Gastroesophageal sphincter (tissue), 4 donors: Measurements from ENCODE around the gene SUCLG2. TPM values are rescaled to one million over a fixed set of nuclear protein-coding genes. Genes with fewer than 3 reads are reported as not detected.

Source experiments
- ATAC-seq: fragments of 150-250 bp; one replicate; pipeline ENCODE4 v1.9.1; 2016; ENCODE audit warnings: mild to moderate bottlenecking, moderate library complexity
- H3K27ac ChIP-seq, 4 donors: fragments of 200-600 bp; sonication (generic) in 3 of 4; 1 replicate in 3 of 4; 2 replicates in 1 of 4; pipeline ENCODE4 v1.5.1; 2016 to 2019
- H3K27me3 ChIP-seq: fragments of 200-600 bp; sonication (generic); one replicate; pipeline ENCODE4 v1.5.1; 2019
- H3K36me3 ChIP-seq, 2 donors: fragments of 200-600 bp; sonication (generic); one replicate each; pipeline ENCODE4 v1.5.1; 2019; ENCODE audit warnings: control low read depth in 1 of 2
- H3K4me1 ChIP-seq, 3 donors: fragments of 200-600 bp; sonication (generic); 1 replicate in 2 of 3; 2 replicates in 1 of 3; pipeline ENCODE4 v1.5.1; 2016 to 2019; ENCODE audit warnings: control low read depth in 2 of 3
- H3K4me3 ChIP-seq, 2 donors: fragments of 200-600 bp; sonication (generic); one replicate each; pipeline ENCODE4 v1.5.1; 2019; ENCODE audit warnings: mild to moderate bottlenecking in 1 of 2, moderate library complexity in 1 of 2
- H3K9me3 ChIP-seq, 3 donors: fragments of 200-600 bp; sonication (generic); one replicate each; pipeline ENCODE4 v1.5.1; 2017 to 2019; ENCODE audit warnings: control low read depth in 2 of 3
- EP300 ChIP-seq: sonication (generic); formaldehyde crosslinking; IDR thresholded peaks from one replicate; pipeline ENCODE4 v1.6.1; 2017; ENCODE audit warnings: antibody characterized with exemption, mild to moderate bottlenecking
- POLR2A ChIP-seq, 2 donors: fragments of 450-650 bp; IDR thresholded peaks; one replicate each; pipeline ENCODE4 v1.6.1; 2017; ENCODE audit warnings: antibody characterized with exemption in 2 of 2, mild to moderate bottlenecking in 2 of 2, moderate library complexity in 1 of 2
- POLR2AphosphoS5 ChIP-seq: sonication (generic); formaldehyde crosslinking; IDR thresholded peaks from one replicate; pipeline ENCODE4 v1.6.1; 2017; ENCODE audit warnings: antibody characterized with exemption
- WGBS, 2 donors: methylation state at CpG; one replicate each; pipeline ENCODE4 v1.1.5; 2018; ENCODE audit warnings: low coverage in 1 of 2; 5-methylcytosine and 5-hydroxymethylcytosine counted together
- total RNA-seq, 4 donors: library from RNA; depleted of rRNA; stranded (reverse); fragments of >200 nt; gene quantifications; one replicate each; pipeline ENCODE4 v1.1.0, GENCODE V29; 2016
- TF ChIP-seq, protein P1 (sequence below), 4 experiments: fragments of 200-600 bp in 2 of 4; fragments of 450-650 bp in 2 of 4; sonication (generic) in 1 of 4; IDR thresholded peaks; one replicate each; pipeline ENCODE4 v1.5.1; 2017 to 2019; ENCODE audit warnings: antibody characterized with exemption in 4 of 4, mild to moderate bottlenecking in 2 of 4, moderate library complexity in 2 of 4

The SUCLG2 gene
- total RNA-seq, 4 donors from 2014 or later: 53.3 to 79.4 (median 69.8) TPM

DNA sequence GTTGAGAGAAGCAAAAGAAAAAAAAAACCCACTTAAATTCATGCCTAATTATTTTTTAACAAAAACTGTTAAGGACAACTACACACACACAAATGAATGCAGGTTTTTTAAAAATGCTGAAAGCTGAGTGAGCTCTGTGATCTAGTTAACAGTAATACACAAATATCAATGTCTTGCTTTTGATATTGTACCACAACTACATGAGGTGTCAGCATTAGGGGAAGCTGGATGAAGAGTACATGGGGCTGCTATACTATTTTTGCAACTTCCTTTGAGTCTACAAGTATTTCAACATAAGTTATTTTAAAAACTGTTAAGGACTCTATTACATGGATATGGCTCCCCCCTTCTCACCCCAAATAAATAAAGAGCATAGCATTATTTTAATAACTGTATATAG, 44.7 kb downstream of the SUCLG2 start:
- ATAC-seq: no peak
- Histone ChIP-seq H3K27ac (no peak overlapping the region), H3K27me3 (no peaks in the 10 kb centered on the region), H3K4me1 (no peaks in the 10 kb centered on the region), H3K4me3 (no peak overlapping the region), H3K36me3 (peaks cover 0 to 48% of the 10 kb centered on the region in 2 donors), H3K9me3 (no peaks in the 10 kb centered on the region)
- TF ChIP-seq, protein P1, sequence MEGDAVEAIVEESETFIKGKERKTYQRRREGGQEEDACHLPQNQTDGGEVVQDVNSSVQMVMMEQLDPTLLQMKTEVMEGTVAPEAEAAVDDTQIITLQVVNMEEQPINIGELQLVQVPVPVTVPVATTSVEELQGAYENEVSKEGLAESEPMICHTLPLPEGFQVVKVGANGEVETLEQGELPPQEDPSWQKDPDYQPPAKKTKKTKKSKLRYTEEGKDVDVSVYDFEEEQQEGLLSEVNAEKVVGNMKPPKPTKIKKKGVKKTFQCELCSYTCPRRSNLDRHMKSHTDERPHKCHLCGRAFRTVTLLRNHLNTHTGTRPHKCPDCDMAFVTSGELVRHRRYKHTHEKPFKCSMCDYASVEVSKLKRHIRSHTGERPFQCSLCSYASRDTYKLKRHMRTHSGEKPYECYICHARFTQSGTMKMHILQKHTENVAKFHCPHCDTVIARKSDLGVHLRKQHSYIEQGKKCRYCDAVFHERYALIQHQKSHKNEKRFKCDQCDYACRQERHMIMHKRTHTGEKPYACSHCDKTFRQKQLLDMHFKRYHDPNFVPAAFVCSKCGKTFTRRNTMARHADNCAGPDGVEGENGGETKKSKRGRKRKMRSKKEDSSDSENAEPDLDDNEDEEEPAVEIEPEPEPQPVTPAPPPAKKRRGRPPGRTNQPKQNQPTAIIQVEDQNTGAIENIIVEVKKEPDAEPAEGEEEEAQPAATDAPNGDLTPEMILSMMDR (IDR thresholded peaks at IDR 0.05): no peak
- no peak for TF ChIP-seq POLR2A (IDR thresholded peaks at IDR 0.05)
- TF ChIP-seq POLR2AphosphoS5: no peak
- no peak for TF ChIP-seq EP300

DNA sequence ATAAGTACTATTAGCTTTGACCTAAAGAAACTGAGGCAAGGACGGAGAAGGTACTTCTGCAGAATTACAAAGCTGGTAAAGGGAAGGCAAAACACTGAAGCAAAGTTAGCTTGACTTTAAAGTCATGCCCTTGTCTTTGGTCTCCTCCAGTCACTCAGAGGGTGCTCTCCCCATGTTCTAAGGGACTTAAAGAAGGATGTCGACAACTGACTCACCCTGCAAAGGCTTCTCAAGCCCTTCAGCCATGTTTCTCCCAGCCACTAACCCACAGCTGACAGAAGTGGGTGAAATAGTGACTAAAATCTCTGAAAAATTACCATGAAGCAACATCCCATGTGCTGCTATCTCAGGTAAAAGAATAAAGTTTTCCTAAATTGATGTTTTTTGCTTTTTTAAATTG, 46.4 kb downstream of the SUCLG2 start:
- no peaks in the 10 kb centered on the region for H3K9me3 ChIP-seq
- ATAC-seq: no peak
- peaks cover 0 to 48% of the 10 kb centered on the region in 2 donors for H3K36me3 ChIP-seq
- no peaks in the 10 kb centered on the region for H3K27me3 ChIP-seq
- TF ChIP-seq EP300 (no peak), POLR2A (IDR thresholded peaks at IDR 0.05) (no peak), POLR2AphosphoS5 (no peak)
- TF ChIP-seq, protein P1 (IDR thresholded peaks at IDR 0.05): no peak
- no peak overlapping the region for H3K4me3 ChIP-seq
- no peak overlapping the region for H3K27ac ChIP-seq
- H3K4me1 ChIP-seq: no peaks in the 10 kb centered on the region
- 93 to 100% methylated on average over 2 of the region's 2 CpGs for WGBS, 2 donors

DNA sequence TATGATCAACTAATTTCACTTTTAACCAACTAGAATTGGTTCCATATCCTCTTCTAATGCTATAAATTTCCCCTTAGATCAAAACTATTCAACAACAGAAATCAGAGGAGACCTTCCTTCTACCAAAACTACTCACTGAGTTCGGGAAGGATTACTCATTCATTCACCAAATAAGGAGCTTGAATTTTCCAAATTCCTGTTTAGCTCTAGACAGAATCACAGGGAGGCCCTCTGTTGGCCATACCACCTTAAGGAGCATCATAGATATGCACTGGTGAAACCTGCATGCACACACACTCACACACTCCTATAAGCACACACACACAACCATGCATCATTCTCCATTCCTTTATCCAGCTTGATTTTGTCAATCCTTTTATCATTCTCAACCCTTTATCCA, 49.0 kb downstream of the SUCLG2 start:
- H3K27ac ChIP-seq: no peak overlapping the region
- H3K9me3 ChIP-seq: no peaks in the 10 kb centered on the region
- H3K27me3 ChIP-seq: no peaks in the 10 kb centered on the region
- ATAC-seq: no peak
- H3K36me3 ChIP-seq: peaks cover 0 to 48% of the 10 kb centered on the region in 2 donors
- no peak overlapping the region for H3K4me3 ChIP-seq
- no peak for TF ChIP-seq POLR2A (IDR thresholded peaks at IDR 0.05)
- WGBS, 2 donors: 0 to 14% methylated on average over 1 of the region's 1 CpG
- H3K4me1 ChIP-seq: peaks cover 0 to 7% (median 0%) of the 10 kb centered on the region in 3 donors

DNA sequence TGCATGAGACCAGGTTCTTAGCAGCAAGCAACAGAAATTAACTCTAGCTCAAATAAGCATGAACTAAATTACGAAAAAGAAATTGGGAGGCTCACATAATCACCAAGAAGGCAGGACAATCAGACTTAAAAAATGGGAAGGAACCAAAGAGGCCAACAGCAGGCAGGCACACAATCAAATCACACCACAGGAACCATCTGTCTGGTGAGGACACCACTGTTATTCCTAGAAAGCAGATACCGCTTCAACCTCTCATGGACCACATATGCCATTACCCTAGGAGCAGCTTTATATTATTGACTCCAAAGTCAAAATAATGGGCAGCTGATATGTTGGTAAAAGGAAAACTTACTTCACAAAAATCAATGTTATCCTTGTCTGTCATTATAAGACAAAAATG, 51.6 kb downstream of the SUCLG2 start:
- no peak for ATAC-seq
- Histone ChIP-seq H3K27ac (no peak overlapping the region), H3K4me1 (peaks cover 0 to 15% (median 0%) of the 10 kb centered on the region in 3 donors), H3K36me3 (peaks cover 0 to 39% of the 10 kb centered on the region in 2 donors), H3K4me3 (no peak overlapping the region), H3K27me3 (no peaks in the 10 kb centered on the region), H3K9me3 (no peaks in the 10 kb centered on the region)
- WGBS, 2 donors: 92 to 100% methylated on average over 2 of the region's 2 CpGs
- TF ChIP-seq EP300 (no peak), POLR2AphosphoS5 (no peak), POLR2A (IDR thresholded peaks at IDR 0.05) (no peak)
- TF ChIP-seq, protein P1 (IDR thresholded peaks at IDR 0.05): no peak

DNA sequence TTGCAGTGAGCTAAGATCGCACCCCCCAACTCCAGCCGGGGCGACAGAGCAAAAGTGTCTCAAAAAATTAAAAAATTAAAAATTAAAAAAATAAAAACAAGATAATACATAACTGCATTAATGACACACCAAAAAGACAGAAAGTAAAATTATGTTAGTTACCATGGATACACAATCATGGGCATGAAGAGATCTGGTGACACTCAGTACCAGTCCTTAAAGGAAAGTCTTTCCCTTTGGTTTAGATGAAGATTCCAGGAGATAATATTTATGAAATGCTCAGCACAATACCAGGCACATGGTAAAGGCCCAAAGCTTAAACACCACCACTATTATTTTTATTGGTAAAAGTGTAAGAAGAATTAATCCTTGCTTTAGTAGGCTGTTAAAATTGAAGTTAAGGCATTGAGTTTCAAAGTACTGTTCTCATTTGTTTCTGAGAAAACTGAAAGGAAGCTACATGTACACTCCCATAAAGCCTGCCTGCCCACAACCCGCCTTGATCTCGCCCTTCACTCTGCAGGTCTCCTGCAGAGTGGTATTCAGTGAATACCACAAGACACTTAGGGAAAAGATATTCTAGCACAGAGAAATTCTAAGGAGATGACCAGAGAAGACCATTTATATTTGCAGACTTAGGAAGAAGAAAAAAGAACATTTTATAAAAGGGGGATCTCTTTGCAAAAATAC, 52.3 kb downstream of the SUCLG2 start:
- 86 to 100% methylated on average over 2 to 5 of the region's 5 CpGs for WGBS, 2 donors
- peaks cover 0 to 31% of the 10 kb centered on the region in 2 donors for H3K36me3 ChIP-seq
- TF ChIP-seq EP300 (no peak), POLR2A (IDR thresholded peaks at IDR 0.05) (no peak), POLR2AphosphoS5 (no peak)
- TF ChIP-seq, protein P1 (IDR thresholded peaks at IDR 0.05): no peak
- no peak for ATAC-seq
- H3K27me3 ChIP-seq: no peaks in the 10 kb centered on the region
- no peak overlapping the region for H3K27ac ChIP-seq
- no peak overlapping the region for H3K4me3 ChIP-seq
- H3K9me3 ChIP-seq: no peaks in the 10 kb centered on the region
- peaks cover 0 to 15% (median 0%) of the 10 kb centered on the region in 3 donors for H3K4me1 ChIP-seq
